Effector memory CD4-positive, alpha-beta T cell (primary cell): ENCODE measurements around the gene TTC32.
"Not testable (repeated sequence)": the region's sequence is repeated elsewhere in the genome, so short reads cannot be mapped to it uniquely, and the experiment has no call there.

ENCODE experiments used
- DNase-seq, 3 donors: peaks; one replicate each; pipeline ENCODE4 v3.0.0-alpha.2; 2020
- H3K27ac ChIP-seq: 2 replicates; pipeline ENCODE4 v1.7.0; 2013; ENCODE audit warnings: mild to moderate bottlenecking, low read length, moderate library complexity; ENCODE audit not compliant: insufficient read depth, poor library complexity, severe bottlenecking
- H3K27me3 ChIP-seq: replicated peaks from 2 replicates; pipeline ENCODE4 v1.7.0; 2013; ENCODE audit warnings: mild to moderate bottlenecking, low read length; ENCODE audit not compliant: insufficient read depth, control insufficient read depth, poor library complexity, severe bottlenecking
- H3K36me3 ChIP-seq: 2 replicates; pipeline ENCODE4 v1.7.0; 2013; ENCODE audit warnings: mild to moderate bottlenecking, low read length, moderate library complexity; ENCODE audit not compliant: control insufficient read depth, insufficient read depth
- H3K4me1 ChIP-seq: 2 replicates; pipeline ENCODE4 v1.7.0; 2013; ENCODE audit warnings: low read length, mild to moderate bottlenecking; ENCODE audit not compliant: control insufficient read depth, insufficient read depth, poor library complexity, severe bottlenecking
- H3K4me3 ChIP-seq: 2 replicates; pipeline ENCODE4 v1.7.0; 2013; ENCODE audit warnings: low read length, low read depth, mild to moderate bottlenecking; ENCODE audit not compliant: insufficient read depth, poor library complexity, severe bottlenecking
- H3K9me3 ChIP-seq: 2 replicates; pipeline ENCODE4 v1.7.0; 2013; ENCODE audit warnings: mild to moderate bottlenecking, low read length, moderate library complexity; ENCODE audit not compliant: control insufficient read depth

TTC32 gene

DNA sequence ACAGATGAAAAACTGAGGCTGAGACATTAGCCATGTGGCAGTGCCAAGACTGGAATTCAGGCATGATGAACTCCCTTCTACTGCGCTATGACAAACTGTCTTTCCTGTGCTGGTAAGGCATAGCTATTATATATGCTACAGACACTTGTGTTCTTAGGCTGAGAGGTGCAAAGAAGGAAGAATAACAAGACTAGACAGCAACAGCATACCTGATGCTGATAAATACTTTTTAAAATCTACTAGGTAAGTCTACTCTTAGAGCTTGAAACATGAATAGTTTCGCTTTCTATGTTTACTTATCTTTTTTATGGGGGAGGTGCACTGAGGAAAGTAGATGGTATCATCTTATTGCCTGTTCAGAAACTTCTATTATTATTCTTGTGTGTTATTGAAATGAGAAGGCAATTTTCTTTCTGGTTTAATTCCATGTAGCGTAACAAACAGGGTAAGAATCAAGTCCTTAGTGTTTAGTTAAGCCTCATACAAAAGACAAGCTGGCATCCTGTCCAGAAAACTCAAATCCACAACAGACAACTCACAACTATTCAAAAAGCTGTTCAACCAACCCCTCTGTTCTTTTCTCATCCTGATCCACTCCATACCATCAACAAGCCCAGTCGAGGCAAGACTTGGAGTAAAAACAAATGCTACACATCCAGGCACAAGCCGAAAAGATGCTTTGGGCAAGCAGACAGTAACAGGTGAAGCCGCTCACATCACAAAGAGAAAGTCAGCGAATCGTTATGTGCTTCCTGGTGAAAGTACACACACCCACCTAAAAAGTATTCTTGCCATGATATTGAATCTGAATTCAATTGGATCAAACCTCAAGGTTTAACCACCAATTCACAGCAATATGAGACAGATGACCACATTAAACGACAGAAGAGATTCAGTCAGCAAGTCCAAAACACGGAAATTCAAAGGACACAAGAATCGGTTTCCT, 1.5 kb downstream of the TTC32 start:
- H3K4me1 ChIP-seq = peaks cover 15% of the 10 kb centered on the region
- H3K27me3 ChIP-seq = no peaks in the 10 kb centered on the region
- peak overlapping the region; percentile 87 for H3K4me3 ChIP-seq
- no peaks in the 10 kb centered on the region for H3K36me3 ChIP-seq
- peak overlapping the region; percentile 95 for H3K27ac ChIP-seq
- DNase-seq = peak in 1 of 3 donors; percentile 16
- no peaks in the 10 kb centered on the region for H3K9me3 ChIP-seq

DNA sequence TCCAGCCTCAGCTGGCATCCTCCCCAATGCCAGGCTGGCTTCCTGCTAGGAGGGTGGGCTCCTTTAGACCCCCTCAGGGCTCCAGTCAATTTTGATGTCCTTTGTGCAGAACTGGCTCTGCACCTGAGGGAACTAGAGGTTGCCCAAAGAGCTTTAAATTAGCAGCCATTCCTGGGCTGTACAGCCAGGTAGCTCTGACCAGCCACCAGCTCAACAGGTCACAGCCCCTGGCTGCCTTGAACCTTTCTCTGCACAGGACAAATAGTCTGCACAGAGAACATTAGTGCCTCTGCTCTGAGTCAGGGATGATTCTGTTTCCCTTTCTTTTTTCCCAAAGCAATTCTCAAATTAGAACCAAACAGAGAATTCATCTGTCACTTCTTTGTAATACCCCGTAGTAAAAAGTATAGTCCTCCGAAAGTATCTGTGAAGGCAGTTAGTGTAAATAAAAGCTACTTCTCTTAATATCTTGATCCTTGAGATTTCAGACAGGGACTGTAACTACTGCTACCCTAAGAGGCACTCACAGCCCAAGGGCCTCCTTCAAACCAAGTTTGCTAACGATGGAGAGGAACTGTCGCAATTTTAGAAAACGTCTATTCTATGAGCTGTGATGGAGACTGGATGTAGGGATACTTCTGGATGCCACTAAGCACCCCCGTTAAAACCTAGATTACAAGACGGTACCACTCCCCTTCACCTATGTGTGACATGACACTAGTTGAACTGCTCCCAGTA, 3.0 kb downstream of the TTC32 start:
- Histone ChIP-seq H3K36me3 (no peaks in the 10 kb centered on the region), H3K27me3 (no peaks in the 10 kb centered on the region), H3K4me1 (peaks cover 15% of the 10 kb centered on the region), H3K4me3 (no peak overlapping the region), H3K9me3 (no peaks in the 10 kb centered on the region), H3K27ac (no peak overlapping the region)
- no peak for DNase-seq

DNA sequence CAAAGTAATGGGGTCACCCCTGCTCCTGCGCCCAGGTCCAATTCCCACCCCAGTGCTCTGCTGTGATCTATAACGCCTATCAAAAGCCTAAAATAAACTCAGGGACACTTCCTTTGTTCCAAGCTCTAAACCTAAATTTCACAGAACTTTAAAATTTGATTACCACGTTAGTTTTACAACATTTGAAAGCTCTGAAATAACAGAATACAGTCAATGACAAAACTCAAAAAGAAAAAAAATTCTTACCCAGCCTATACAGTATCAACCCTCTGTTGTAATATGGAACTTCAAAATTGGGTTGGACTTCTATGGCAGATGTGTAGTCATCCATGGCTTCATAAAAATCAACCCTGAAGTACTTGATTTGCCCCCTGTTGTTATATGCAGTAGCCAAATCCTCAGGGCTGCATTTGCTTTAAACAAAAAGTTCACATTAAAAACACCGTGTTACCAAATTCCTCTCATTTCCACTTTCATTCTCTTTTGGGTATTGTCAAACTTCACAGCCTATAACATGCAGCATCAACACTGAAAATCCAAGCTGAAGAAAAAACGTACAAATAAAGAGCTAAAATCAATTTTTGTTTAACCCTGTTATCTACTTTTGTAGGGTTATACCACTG, 4.0 kb downstream of the TTC32 start:
- H3K9me3 ChIP-seq = no peaks in the 10 kb centered on the region
- H3K27me3 ChIP-seq = no peaks in the 10 kb centered on the region
- peaks cover 14% of the 10 kb centered on the region for H3K4me1 ChIP-seq
- no peaks in the 10 kb centered on the region for H3K36me3 ChIP-seq
- DNase-seq = no peak
- no peak overlapping the region for H3K4me3 ChIP-seq
- H3K27ac ChIP-seq = no peak overlapping the region

- DNase-seq = no peak
- no peaks in the 10 kb centered on the region for H3K9me3 ChIP-seq
- no peak overlapping the region for H3K27ac ChIP-seq
- H3K27me3 ChIP-seq = no peaks in the 10 kb centered on the region
- no peaks in the 10 kb centered on the region for H3K36me3 ChIP-seq
- peaks cover 9% of the 10 kb centered on the region for H3K4me1 ChIP-seq
- H3K4me3 ChIP-seq = no peak overlapping the region
These were observed 6.2 kb downstream of the TTC32 start for GRCh38 chr2:19895535-19895934.

DNA sequence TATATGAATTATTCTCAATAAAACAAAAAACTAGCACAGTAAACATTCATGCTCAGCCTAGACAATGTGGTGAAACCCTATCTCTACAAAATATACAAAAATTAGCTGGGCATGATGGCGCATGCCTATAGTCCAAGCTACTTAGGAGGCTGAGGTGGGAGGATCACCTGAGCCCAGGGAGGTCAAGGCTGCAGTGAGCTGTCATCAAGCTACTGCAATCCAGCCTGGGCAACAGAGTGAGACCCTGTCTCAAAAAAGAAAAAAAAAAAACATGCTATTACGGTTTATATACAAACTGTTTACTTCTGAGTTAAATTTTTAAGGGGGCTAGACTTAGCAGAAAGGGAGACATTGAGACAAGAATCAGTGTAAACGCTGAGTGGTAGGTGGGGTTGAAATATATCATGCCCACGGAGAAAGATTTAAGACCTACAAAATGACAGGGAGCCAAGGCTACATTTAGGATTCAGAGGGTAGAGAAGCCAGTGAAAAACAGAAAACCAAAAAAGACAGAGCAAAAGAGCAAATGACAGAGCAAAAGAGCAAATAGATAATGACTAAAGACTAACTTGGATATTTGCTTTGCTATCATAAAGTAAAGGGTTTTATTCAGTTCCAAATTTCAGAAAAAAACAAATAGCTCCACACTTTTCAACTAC, 7.5 kb downstream of the TTC32 start:
- Histone ChIP-seq H3K36me3 (no peaks in the 10 kb centered on the region), H3K27me3 (no peaks in the 10 kb centered on the region), H3K27ac (no peak overlapping the region), H3K4me1 (peaks cover 4% of the 10 kb centered on the region), H3K9me3 (no peaks in the 10 kb centered on the region), H3K4me3 (no peak overlapping the region)
- DNase-seq = no peak

GRCh38 chr2:19893520-19894133, 8.2 kb downstream of the TTC32 start:
- no peak overlapping the region for H3K4me3 ChIP-seq

DNA sequence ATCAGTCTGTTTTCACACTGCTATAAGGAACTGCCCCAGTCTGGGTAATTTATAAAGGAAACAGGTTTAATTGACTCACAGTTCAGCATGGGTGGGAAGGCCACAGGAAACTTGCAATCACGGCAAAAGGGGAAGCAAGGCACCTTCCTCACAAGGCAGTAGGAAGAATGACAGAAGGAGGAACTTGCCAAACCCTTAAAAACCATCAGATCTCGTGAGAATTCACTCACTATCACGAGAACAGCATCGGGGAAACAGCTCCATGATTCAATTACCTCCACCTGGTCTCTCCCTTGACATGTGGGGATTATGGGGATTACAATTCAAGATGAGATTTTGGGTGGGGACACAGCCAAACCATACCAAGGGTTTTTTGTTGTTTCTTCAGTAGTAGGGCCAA, 9.8 kb downstream of the TTC32 start:
- H3K4me1 ChIP-seq, H3K4me3 ChIP-seq, DNase-seq, H3K27ac ChIP-seq, H3K36me3 ChIP-seq, H3K27me3 ChIP-seq, H3K9me3 ChIP-seq: not testable (repeated sequence)

More at GRCh38 chr2:19893520-19894133, 8.2 kb downstream of the TTC32 start:
- Histone ChIP-seq H3K36me3 (no peaks in the 10 kb centered on the region), H3K27me3 (no peaks in the 10 kb centered on the region), H3K4me1 (peaks cover 4% of the 10 kb centered on the region), H3K9me3 (no peaks in the 10 kb centered on the region), H3K27ac (no peak overlapping the region)
- no peak for DNase-seq

GRCh38 chr2:19890104-19890503, 11.7 kb downstream of the TTC32 start:
- Histone ChIP-seq H3K36me3 (no peaks in the 10 kb centered on the region), H3K4me1 (no peaks in the 10 kb centered on the region), H3K27me3 (no peaks in the 10 kb centered on the region), H3K27ac (no peak overlapping the region), H3K4me3 (no peak overlapping the region), H3K9me3 (no peaks in the 10 kb centered on the region)
- DNase-seq = no peak

- H3K4me3 ChIP-seq = no peak overlapping the region
- H3K4me1 ChIP-seq = no peaks in the 10 kb centered on the region
- no peaks in the 10 kb centered on the region for H3K27me3 ChIP-seq
- no peaks in the 10 kb centered on the region for H3K36me3 ChIP-seq
- H3K27ac ChIP-seq = no peak overlapping the region
- no peak for DNase-seq
- no peaks in the 10 kb centered on the region for H3K9me3 ChIP-seq
These were observed 13.0 kb downstream of the TTC32 start for GRCh38 chr2:19888831-19889230.
